B cell (primary cell): ENCODE data around the gene NAA35. TPM values are rescaled to one million over a fixed set of nuclear protein-coding genes. Genes with fewer than 3 reads are reported as not detected.

Experiments used
- ATAC-seq: fragments of 200-7000 bp; cut with Tn5 transposase; one replicate; pipeline ENCODE4 v1.10.0; 2021; ENCODE audit warnings: low read depth, mild to moderate bottlenecking, moderate number of reproducible peaks, moderate library complexity
- CTCF ChIA-PET: fragments of 350-600 bp; sonication (Branson Sonifier 250); formaldehyde crosslinking; loops from one replicate; lab custom pipeline; 2021; ENCODE audit warnings: antibody characterized with exemption, inconsistent platforms; lab: Charles Lee
- POLR2A ChIA-PET: fragments of 350-600 bp; sonication (Branson Sonifier 250); formaldehyde crosslinking; loops from one replicate; lab custom pipeline; 2021; ENCODE audit warnings: antibody characterized with exemption; lab: Charles Lee
- DNase-seq: peaks from one replicate; pipeline ENCODE4 v3.0.0; 2013
- H2AFZ ChIP-seq: 2 replicates; pipeline ENCODE4 v1.6.1; 2012; ENCODE audit warnings: mild to moderate bottlenecking, low read depth, low read length; ENCODE audit not compliant: insufficient read depth, poor library complexity, severe bottlenecking
- H3K27ac ChIP-seq, 2 donors: 1 replicate in 1 of 2; 2 replicates in 1 of 2; pipeline ENCODE4 v1.5.1; 2012 to 2013; ENCODE audit warnings: low read length in 2 of 2, mild to moderate bottlenecking in 2 of 2, moderate library complexity in 1 of 2
- H3K27me3 ChIP-seq, 4 experiments: fragments of 200-600 bp in 1 of 4; sonication (generic) in 1 of 4; replicated peaks in 1 of 4; 1 replicate in 2 of 4; 2 replicates in 2 of 4; pipeline versions ENCODE4 v1.6.1 to v1.7.0; 2013 to 2016; ENCODE audit warnings: low read length in 3 of 4, mild to moderate bottlenecking in 2 of 4, mixed read lengths in 1 of 4, moderate library complexity in 1 of 4; ENCODE audit not compliant: insufficient read depth in 4 of 4, control insufficient read depth in 3 of 4; ENCODE audit errors: control extremely low read depth in 1 of 4
- H3K36me3 ChIP-seq, 2 experiments: replicated peaks in 1 of 2; 1 replicate in 1 of 2; 2 replicates in 1 of 2; pipeline versions ENCODE4 v1.6.1 to v1.7.1; 2013; ENCODE audit warnings: low read length in 1 of 2; ENCODE audit not compliant: insufficient read depth in 2 of 2, control insufficient read depth in 1 of 2; ENCODE audit errors: control extremely low read depth in 1 of 2, extremely low read depth in 1 of 2
- H3K4me1 ChIP-seq, 2 donors: fragments of 200-600 bp in 1 of 2; sonication (generic) in 1 of 2; 1 replicate in 1 of 2; 2 replicates in 1 of 2; pipeline versions ENCODE4 v1.5.1 to v1.6.1; 2013 to 2017; ENCODE audit warnings: low read length in 2 of 2; ENCODE audit not compliant: control insufficient read depth in 2 of 2, insufficient read depth in 2 of 2
- H3K4me2 ChIP-seq: replicated peaks from 2 replicates; pipeline ENCODE3; 2012; ENCODE audit warnings: mild to moderate bottlenecking, low read depth, low read length; ENCODE audit not compliant: poor library complexity, severe bottlenecking
- H3K4me3 ChIP-seq, 5 experiments: fragments of 200-600 bp in 1 of 5; sonication (generic) in 1 of 5; 1 replicate in 3 of 5; 2 replicates in 2 of 5; pipeline versions ENCODE4 v1.5.1 to v1.7.0; 2011 to 2016; ENCODE audit warnings: low read length in 4 of 5, mild to moderate bottlenecking in 4 of 5, low read depth in 2 of 5, control low read depth in 1 of 5, moderate library complexity in 1 of 5; ENCODE audit not compliant: insufficient read depth in 1 of 5; ENCODE audit errors: control extremely low read depth in 1 of 5, extremely low read depth in 1 of 5
- H3K79me2 ChIP-seq: fragments of 200-600 bp; sonication (generic); one replicate; pipeline ENCODE4 v1.6.0; 2016; ENCODE audit warnings: low read length; ENCODE audit not compliant: control insufficient read depth, insufficient read depth
- H3K9ac ChIP-seq: fragments of 200-600 bp; sonication (generic); 2 replicates; pipeline ENCODE4 v1.6.1; 2017; ENCODE audit warnings: mild to moderate bottlenecking, low read length, moderate library complexity
- H3K9me3 ChIP-seq, 3 donors: one replicate each; pipeline versions ENCODE4 v1.6.1 to v1.7.1; 2013; ENCODE audit warnings: low read length in 2 of 3; ENCODE audit not compliant: control insufficient read depth in 2 of 3, insufficient read depth in 1 of 3; ENCODE audit errors: control extremely low read depth in 1 of 3
- H4K20me1 ChIP-seq: 2 replicates; pipeline ENCODE4 v1.6.0; 2012; ENCODE audit warnings: mild to moderate bottlenecking, low read length; ENCODE audit not compliant: insufficient read depth, control insufficient read depth, poor library complexity, severe bottlenecking
- H3K27ac Mint-ChIP-seq: one replicate; pipeline ENCODE4 v1.8.0; 2021; ENCODE audit warnings: mixed read lengths
- H3K27me3 Mint-ChIP-seq: one replicate; pipeline ENCODE4 v1.8.0; 2021; ENCODE audit warnings: mixed read lengths
- H3K4me1 Mint-ChIP-seq: one replicate; pipeline ENCODE4 v1.8.0; 2021; ENCODE audit warnings: mixed read lengths
- H3K4me3 Mint-ChIP-seq: one replicate; pipeline ENCODE4 v1.8.0; 2021; ENCODE audit warnings: mixed read lengths
- H3K9me3 Mint-ChIP-seq: one replicate; pipeline ENCODE4 v1.8.0; 2022; ENCODE audit warnings: mixed read lengths; ENCODE audit not compliant: insufficient read depth
- CTCF ChIP-seq: fragments of 200-600 bp; IDR thresholded peaks from one replicate; pipeline ENCODE4 v1.8.0; 2022; ENCODE audit warnings: antibody characterized with exemption, mild to moderate bottlenecking
- EZH2 ChIP-seq: IDR thresholded peaks from 2 replicates; pipeline ENCODE4 v1.6.1; 2012; ENCODE audit warnings: borderline replicate concordance, low read depth, mild to moderate bottlenecking, moderate library complexity, low read length; ENCODE audit not compliant: insufficient read depth, poor library complexity, severe bottlenecking
- WGBS: methylation state at CpG from one replicate; pipeline ENCODE4 v1.1.5; 2013; ENCODE audit warnings: missing lambda C conversion rate; ENCODE audit not compliant: insufficient coverage; 5-methylcytosine and 5-hydroxymethylcytosine counted together
- intact Hi-C: fragments of 100-400 bp; cut with micrococcal nuclease; formaldehyde crosslinking; loops from one replicate; pipeline ENCODE4 v1.10.0; 2022
- polyA plus RNA-seq: library from polyadenylated mRNA; depleted of rRNA; stranded (reverse); fragments of >200 nt; gene quantifications from 2 replicates; pipeline ENCODE4 v1.2.3, GENCODE V29; 2012
- total RNA-seq, 2 donors: library from RNA; stranded (reverse); fragments of 120-200 nt in 1 of 2; gene quantifications; 1 replicate in 1 of 2; 2 replicates in 1 of 2; pipeline versions ENCODE4 v1.2.3 to v1.2.4, GENCODE V29; 2013 to 2022

Gene NAA35
- total and polyA plus RNA-seq, 2 donors (not counting 1 experiment from before 2014, with no cell fraction given): 4.5 to 26.2 TPM

- H3K4me3 ChIP-seq: no peak overlapping the region
- H3K27me3 ChIP-seq: no peaks in the 10 kb centered on the region
- no peak overlapping the region for H3K4me3 Mint-ChIP-seq
- ATAC-seq (no peak), DNase-seq (no peak)
- H3K79me2 ChIP-seq: no peaks in the 10 kb centered on the region
- H3K4me2 ChIP-seq: no peak overlapping the region
- no peaks in the 10 kb centered on the region for H4K20me1 ChIP-seq
- WGBS: 90% methylated on average over 5 of the region's 5 CpGs
- no peak overlapping the region for H2AFZ ChIP-seq
- peaks cover 0 to 6% (median 0%) of the 10 kb centered on the region in 3 donors for H3K9me3 ChIP-seq
- intact Hi-C loops: no loop called here
- H3K9me3 Mint-ChIP-seq: peaks cover 2% of the 10 kb centered on the region
- no peak overlapping the region for H3K27ac ChIP-seq
- H3K9ac ChIP-seq: no peak overlapping the region
- TF ChIP-seq CTCF: no peak
- TF ChIP-seq EZH2: no peak
- H3K36me3 ChIP-seq: no peaks in the 10 kb centered on the region
- H3K4me1 ChIP-seq: no peaks in the 10 kb centered on the region
- no peak overlapping the region for H3K27ac Mint-ChIP-seq
- H3K27me3 Mint-ChIP-seq: no peaks in the 10 kb centered on the region
- CTCF ChIA-PET: no interaction called here
- no peaks in the 10 kb centered on the region for H3K4me1 Mint-ChIP-seq
- POLR2A ChIA-PET: no interaction called here
Measured at GRCh38 chr9:86043586-86043985, 102.6 kb downstream of the NAA35 start.

GRCh38 chr9:86043999-86044398, 103.1 kb downstream of the NAA35 start:
- no peaks in the 10 kb centered on the region for H3K36me3 ChIP-seq
- H3K27me3 ChIP-seq: no peaks in the 10 kb centered on the region
- ATAC-seq: no peak
- no peak overlapping the region for H3K4me2 ChIP-seq
- H3K27ac ChIP-seq: no peak overlapping the region
- POLR2A ChIA-PET: no interaction called here
- Mint-ChIP-seq H3K27ac (no peak overlapping the region), H3K4me1 (no peaks in the 10 kb centered on the region), H3K27me3 (no peaks in the 10 kb centered on the region), H3K9me3 (peaks cover 2% of the 10 kb centered on the region), H3K4me3 (no peak overlapping the region)
- no peaks in the 10 kb centered on the region for H4K20me1 ChIP-seq
- H3K9me3 ChIP-seq: peaks cover 0 to 6% (median 0%) of the 10 kb centered on the region in 3 donors
- no peak for DNase-seq
- CTCF ChIA-PET: no interaction called here
- TF ChIP-seq EZH2 (no peak), CTCF (no peak)
- H3K9ac ChIP-seq: no peak overlapping the region
- no peak overlapping the region for H3K4me3 ChIP-seq
- intact Hi-C loops: no loop called here
- no peaks in the 10 kb centered on the region for H3K4me1 ChIP-seq
- WGBS: 67% methylated on average over 1 of the region's 4 CpGs
- no peak overlapping the region for H2AFZ ChIP-seq
- H3K79me2 ChIP-seq: no peaks in the 10 kb centered on the region
